ENCODE results near the gene TAS1R1.
"Not testable (repeated sequence)": the region's sequence is repeated elsewhere in the genome, so short reads cannot be mapped to it uniquely, and the experiment has no call there.

Gene TAS1R1

GRCh38 chr1:6523566-6523965 lies 31.5 kb upstream of the TAS1R1 start:
- DNase-seq = peak; percentile 22

- DNase-seq = no peak
Observed at GRCh38 chr1:6526316-6526715, 28.8 kb upstream of the TAS1R1 start.

DNA sequence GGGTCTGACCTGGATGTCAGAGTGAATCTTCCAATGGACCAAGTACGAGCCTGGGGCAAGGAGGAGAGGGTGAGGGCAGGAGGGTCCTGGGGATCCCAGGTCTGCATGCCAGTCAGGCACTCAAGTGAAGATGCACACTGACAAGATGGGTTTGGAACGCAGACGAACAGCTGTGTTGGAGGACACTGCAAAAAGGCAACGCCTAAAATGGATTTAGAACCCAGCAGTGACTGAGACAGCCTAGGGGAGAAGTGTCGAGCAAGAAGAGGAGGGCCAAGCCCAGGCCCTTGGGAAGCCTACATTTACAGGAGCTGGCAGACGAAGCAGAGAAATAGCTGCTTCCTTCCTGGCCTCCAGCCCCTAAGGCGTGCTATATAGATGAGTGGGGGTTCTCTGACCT lies 26.6 kb upstream of the TAS1R1 start:
- no peak for DNase-seq

DNA sequence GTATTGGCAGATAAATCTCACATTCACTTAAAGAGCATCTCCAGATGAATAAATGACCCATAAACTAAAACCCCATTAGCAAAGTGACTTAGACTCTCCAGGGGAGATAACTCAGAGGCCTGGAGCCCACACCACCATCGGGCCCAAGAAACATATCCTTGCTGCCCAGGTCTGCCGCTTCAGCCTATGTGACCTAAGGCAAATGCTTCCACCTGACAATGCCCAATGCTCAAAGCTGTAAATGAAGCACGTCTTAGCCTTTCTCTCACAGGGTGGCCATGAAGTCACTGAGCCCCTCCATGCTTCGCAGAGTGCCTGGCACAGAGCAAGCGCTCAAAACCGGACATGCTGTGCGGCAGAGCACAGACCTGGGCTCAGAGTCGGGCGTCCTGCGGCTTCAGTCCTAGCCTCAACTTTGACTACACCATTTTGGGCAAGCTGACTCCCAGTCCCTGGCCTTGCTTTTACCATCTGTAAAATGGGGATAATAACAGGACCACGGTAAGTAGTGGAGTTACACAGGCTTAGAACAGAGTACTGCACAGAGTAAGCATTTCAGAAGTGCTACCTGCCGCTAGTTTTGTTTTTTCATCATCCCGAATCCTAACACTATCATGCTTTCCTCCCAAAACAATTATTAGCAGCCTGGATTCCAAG lies 24.5 kb upstream of the TAS1R1 start:
- no peak for DNase-seq

DNA sequence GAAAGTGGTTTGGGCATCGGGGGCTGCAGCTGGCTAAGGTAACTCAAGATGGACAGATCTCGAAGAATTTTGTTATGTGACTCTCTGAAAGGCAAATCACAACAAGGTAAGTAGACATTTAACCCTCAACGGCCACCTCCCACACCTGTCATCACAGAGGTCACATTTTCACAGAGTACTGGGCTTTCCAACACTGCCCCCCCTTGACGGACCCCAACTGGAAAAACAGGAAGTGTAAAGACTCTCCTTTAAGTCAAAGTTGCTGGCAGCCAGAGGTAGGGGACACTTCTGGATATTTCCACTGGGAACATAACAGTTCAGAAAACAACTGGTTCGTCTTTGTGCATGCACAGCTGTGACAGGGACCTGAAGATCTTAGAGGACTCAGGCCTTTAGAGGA lies 23.1 kb upstream of the TAS1R1 start:
- no peak for DNase-seq

DNA sequence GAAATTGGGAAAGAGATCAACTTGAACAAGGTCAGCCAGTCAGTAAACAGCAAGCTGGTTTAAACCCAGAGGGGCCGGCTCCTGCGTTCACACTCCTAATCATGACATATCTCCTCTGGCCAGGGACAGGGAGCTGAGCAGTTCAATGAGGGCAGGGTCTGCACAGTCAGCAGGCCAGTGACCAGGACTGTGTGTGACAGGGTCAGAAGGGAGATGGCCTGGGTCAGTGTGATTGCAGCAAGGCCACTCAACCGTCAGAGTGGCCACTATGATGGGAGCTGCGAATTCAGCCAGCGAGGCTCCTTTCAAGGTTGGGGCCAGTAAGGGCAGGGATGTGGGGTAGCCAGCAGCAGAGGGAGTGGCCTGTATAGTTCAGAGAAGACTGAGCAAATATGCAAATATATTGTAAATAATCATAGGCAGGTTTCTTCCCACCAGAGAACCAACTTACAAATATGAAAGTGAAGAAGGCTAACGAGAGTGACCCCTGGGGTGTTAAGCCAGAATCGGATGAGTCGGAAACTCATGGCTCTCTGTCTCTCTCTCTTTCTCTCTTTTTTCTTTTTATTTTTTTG lies 20.8 kb upstream of the TAS1R1 start:
- no peak for DNase-seq

- DNase-seq = no peak
Observed at GRCh38 chr1:6535214-6535613, 19.9 kb upstream of the TAS1R1 start.

GRCh38 chr1:6536291-6536690 lies 18.8 kb upstream of the TAS1R1 start:
- DNase-seq = no peak

GRCh38 chr1:6538956-6539355 lies 16.2 kb upstream of the TAS1R1 start:
- DNase-seq = peak; percentile 52

- DNase-seq = peak; percentile 77
Observed at GRCh38 chr1:6544831-6545230, 10.3 kb upstream of the TAS1R1 start.

DNA sequence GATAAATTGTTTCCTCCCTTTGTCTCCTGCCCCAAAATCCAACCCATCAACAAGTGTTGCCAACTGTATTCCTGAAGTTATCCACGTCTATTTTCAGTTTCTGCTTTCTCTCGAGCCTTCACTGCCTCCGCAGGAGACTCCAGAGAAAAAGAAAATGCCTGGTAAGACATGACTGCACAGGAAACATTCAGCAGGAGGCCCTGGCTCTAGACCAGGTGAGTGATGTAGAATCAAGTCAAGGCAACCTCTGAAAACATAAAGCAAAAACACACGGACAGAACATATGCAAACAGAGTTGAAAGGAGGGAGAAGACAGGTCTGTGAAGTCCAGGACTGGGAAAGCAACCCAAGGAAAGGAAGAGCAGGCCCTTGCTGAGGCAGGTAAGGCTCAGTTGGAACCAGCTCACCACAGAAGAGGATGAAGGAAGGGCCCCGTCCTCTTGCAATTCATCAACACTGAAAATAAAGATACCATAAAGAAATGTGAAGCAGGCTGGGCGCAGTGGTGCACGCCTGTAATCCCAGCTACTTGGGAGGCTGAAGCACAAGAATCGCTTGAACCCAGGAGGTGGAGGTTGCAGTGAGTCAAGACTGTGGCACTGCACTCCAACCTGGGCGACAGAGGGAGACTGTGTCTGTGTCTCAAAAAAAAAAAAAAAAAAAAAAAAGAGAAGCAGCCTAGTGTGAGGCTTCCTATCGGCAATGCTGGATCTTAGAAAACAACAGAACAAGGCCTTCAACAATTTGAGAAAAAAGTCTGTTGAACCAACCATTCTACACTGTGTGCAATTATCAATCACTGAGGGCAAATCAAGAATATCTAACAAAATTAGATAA lies 9.6 kb upstream of the TAS1R1 start:
- peak; percentile 12 for DNase-seq

DNA sequence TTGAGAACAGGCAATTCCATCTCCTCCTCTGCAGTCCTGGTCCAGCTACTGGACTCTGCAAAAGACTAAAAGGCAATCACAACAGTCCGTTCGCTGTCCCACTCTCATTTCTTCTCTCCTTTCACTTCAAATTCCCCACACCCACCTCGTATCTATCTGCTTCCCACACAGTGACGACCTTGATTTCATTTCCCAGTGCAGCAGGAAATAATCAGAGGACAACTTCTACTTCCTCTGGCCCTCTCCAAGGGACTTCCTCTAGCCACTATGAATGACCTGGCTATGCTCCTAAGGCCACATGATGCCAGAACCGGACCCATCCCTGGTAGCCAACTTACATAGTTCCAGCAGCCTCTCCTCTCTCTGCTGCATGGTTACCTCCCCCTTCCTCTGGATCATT lies 8.8 kb upstream of the TAS1R1 start:
- no peak for DNase-seq

DNA sequence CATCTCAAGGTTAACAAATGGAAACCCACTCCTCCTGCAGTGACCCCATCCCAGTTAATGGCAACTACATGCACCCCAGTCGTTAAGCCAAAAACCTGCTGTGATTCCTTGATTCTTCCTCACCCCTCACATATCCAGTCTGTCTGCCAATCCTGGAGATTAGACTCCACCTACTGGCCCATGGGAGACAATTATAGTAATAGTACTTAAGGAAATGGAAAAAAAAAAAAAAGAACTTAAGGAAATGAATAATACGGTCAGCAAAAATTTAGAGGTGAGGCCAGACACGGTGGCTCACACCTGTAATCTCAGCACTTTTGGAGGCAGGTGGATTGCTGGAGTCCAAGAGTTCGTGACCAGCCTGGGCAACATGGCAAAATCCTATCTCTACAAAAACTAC lies 7.8 kb upstream of the TAS1R1 start:
- DNase-seq = peak; percentile 15

GRCh38 chr1:6554031-6554906 lies 838 bp upstream of the TAS1R1 start, which contains the start of gene NOL9:
NOL9 (minus strand) TSS chr1:6554513; CDS start chr1:6554502, 11 bp downstream.
- DNase-seq = peak; percentile 89

- DNase-seq = no peak
Observed at GRCh38 chr1:6557597-6557996, 2.5 kb downstream of the TAS1R1 start.

GRCh38 chr1:6559161-6559560 lies 4.1 kb downstream of the TAS1R1 start:
- DNase-seq = not testable (repeated sequence)

GRCh38 chr1:6560267-6560666 lies 5.2 kb downstream of the TAS1R1 start:
- no peak for DNase-seq

DNA sequence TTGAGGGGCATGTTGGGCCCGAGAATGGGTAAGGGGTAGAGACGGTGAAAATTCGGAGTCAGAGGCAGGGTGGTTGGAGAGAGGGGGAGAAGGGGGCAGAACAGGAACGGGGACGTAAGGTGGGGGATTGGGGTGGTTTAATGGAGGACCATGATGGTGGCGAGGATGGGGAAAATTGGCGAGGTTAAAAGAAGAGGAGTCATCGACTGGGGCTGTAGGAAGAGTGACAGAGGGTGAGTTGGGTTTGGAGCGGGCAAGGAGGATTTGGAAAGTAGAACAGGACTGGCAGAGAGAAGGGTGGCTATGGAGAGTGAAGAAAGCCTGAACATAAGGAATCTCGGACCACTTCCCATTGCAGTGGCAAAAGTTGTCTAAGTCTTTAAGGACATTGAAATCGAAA lies 13.9 kb downstream of the TAS1R1 start:
- DNase-seq = no peak

- DNase-seq = no peak
Observed at GRCh38 chr1:6570100-6570499, 15.0 kb downstream of the TAS1R1 start.

DNA sequence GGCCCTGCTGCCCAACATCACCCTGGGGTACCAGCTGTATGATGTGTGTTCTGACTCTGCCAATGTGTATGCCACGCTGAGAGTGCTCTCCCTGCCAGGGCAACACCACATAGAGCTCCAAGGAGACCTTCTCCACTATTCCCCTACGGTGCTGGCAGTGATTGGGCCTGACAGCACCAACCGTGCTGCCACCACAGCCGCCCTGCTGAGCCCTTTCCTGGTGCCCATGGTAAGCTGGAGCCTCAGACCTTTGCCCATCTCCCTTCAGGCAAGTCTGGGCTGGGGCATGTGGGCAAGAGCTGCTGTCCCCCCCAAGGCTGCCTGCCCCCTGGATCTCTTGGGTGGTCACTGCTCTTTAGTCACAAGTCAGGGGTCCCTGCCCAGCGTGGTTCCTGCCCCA lies 15.9 kb downstream of the TAS1R1 start:
- no peak for DNase-seq

GRCh38 chr1:6572653-6573383 lies 17.7 kb downstream of the TAS1R1 start:
- no peak for DNase-seq

DNA sequence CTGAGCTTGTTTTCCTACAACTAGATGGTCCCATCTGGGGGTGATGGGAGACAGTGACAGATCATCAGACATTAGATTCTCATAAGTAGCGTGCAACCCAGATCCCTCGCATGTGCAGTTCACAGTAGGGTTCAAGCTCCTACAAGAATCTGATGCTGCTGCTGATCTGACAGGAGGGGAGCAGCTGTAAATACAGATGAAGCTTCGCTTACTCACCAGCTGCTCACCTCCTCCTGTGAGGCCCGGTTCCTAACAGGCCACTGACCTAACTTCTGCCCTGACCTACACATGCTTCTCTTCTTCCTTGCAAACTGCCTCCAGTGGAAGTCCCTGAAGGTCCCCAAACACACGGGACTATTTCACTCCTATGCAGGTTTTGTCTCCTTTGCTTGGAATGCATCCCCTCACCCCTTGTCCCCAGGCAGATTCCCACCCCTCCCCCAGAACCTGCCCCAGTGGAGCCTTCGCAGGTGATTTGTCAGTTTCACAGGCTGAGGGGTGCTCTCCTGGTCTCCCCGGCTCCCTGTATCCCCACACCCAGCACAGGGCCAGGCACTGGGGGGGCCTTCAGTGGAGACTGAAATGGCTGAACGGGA lies 19.0 kb downstream of the TAS1R1 start:
- DNase-seq = no peak

Measured in fibroblast of skin of right biceps (primary cell).